Liver (tissue), 3 donors: ENCODE results near the gene CEP95.

ENCODE experiments used
- FOXA1 ChIP-seq: IDR thresholded peaks from 2 replicates; pipeline ENCODE4 v1.6.1; 2016; ENCODE audit warnings: antibody characterized with exemption
- TAF1 ChIP-seq: conservative IDR thresholded peaks from 2 replicates; pipeline ENCODE4 v1.6.1; 2016; ENCODE audit warnings: antibody characterized with exemption, mild to moderate bottlenecking
- TF ChIP-seq, protein P1 (sequence below): fragments of 150-350 bp; IDR thresholded peaks from 2 replicates; pipeline ENCODE4 v1.5.1; 2017; ENCODE audit warnings: improper control_type of control experiment, low read depth, low read length; ENCODE audit not compliant: missing input control
- TF ChIP-seq, protein P2 (sequence below): IDR thresholded peaks from 2 replicates; pipeline ENCODE4 v1.6.1; 2016; ENCODE audit warnings: antibody characterized with exemption, mild to moderate bottlenecking
- donor health status: healthy.
- donor health status: healthy.

DNA sequence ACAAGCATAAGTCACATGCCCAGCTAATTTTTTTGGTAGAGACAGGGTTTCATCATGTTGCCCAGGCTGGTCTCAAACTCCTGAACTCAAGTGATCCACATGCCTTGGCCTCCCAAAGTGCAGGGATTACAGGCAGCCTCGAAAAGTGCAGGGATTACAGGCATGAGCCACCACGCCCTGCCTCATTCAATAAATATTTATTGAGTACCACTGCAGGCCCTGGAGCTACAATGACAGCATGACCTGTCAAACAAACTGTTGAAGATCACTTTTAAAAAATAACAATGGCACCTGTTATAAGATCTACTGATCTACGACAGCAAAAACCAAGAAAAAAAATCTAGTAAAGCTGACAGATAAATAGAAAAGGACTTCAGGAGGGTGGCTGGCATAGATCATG is 76.3 kb downstream of the CEP95 start:
- TF ChIP-seq, protein P1, sequence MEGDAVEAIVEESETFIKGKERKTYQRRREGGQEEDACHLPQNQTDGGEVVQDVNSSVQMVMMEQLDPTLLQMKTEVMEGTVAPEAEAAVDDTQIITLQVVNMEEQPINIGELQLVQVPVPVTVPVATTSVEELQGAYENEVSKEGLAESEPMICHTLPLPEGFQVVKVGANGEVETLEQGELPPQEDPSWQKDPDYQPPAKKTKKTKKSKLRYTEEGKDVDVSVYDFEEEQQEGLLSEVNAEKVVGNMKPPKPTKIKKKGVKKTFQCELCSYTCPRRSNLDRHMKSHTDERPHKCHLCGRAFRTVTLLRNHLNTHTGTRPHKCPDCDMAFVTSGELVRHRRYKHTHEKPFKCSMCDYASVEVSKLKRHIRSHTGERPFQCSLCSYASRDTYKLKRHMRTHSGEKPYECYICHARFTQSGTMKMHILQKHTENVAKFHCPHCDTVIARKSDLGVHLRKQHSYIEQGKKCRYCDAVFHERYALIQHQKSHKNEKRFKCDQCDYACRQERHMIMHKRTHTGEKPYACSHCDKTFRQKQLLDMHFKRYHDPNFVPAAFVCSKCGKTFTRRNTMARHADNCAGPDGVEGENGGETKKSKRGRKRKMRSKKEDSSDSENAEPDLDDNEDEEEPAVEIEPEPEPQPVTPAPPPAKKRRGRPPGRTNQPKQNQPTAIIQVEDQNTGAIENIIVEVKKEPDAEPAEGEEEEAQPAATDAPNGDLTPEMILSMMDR: no peak
- TF ChIP-seq FOXA1 (no peak), TAF1 (no peak)
- TF ChIP-seq, protein P2, sequence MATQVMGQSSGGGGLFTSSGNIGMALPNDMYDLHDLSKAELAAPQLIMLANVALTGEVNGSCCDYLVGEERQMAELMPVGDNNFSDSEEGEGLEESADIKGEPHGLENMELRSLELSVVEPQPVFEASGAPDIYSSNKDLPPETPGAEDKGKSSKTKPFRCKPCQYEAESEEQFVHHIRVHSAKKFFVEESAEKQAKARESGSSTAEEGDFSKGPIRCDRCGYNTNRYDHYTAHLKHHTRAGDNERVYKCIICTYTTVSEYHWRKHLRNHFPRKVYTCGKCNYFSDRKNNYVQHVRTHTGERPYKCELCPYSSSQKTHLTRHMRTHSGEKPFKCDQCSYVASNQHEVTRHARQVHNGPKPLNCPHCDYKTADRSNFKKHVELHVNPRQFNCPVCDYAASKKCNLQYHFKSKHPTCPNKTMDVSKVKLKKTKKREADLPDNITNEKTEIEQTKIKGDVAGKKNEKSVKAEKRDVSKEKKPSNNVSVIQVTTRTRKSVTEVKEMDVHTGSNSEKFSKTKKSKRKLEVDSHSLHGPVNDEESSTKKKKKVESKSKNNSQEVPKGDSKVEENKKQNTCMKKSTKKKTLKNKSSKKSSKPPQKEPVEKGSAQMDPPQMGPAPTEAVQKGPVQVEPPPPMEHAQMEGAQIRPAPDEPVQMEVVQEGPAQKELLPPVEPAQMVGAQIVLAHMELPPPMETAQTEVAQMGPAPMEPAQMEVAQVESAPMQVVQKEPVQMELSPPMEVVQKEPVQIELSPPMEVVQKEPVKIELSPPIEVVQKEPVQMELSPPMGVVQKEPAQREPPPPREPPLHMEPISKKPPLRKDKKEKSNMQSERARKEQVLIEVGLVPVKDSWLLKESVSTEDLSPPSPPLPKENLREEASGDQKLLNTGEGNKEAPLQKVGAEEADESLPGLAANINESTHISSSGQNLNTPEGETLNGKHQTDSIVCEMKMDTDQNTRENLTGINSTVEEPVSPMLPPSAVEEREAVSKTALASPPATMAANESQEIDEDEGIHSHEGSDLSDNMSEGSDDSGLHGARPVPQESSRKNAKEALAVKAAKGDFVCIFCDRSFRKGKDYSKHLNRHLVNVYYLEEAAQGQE: no peak
